HEK293 (cell line): ENCODE data around the gene CACUL1.

Source experiments
- CTCF ChIA-PET: fragments of 350-600 bp; formaldehyde crosslinking; extraction: SDS; loops from one replicate; lab custom pipeline; 2021; ENCODE audit warnings: antibody characterized with exemption; lab: Yijun Ruan, JAX
- POLR2A ChIA-PET: fragments of 300-600 bp; formaldehyde crosslinking; extraction: SDS; loops from one replicate; lab custom pipeline; 2020; ENCODE audit warnings: antibody characterized with exemption, inconsistent platforms; lab: Yijun Ruan, JAX
- H3K27ac ChIP-seq: fragments of 200-500 bp; sonication (Bioruptor generic); 2 replicates; pipeline ENCODE4 v1.5.1; 2014; ENCODE audit warnings: low read depth, low read length, control low read depth, inconsistent platforms; ENCODE audit errors: extremely low read depth
- H3K36me3 ChIP-seq, 2 experiments: fragments of 200-500 bp in 1 of 2; sonication (Bioruptor generic) in 1 of 2; 1 replicate in 1 of 2; 2 replicates in 1 of 2; pipeline ENCODE4 v1.5.1; 2014 to 2017; ENCODE audit warnings: inconsistent platforms in 2 of 2, low read length in 2 of 2; ENCODE audit not compliant: control insufficient read depth in 2 of 2, insufficient read depth in 1 of 2
- H3K4me1 ChIP-seq: fragments of 200-500 bp; sonication (Bioruptor generic); 2 replicates; pipeline ENCODE4 v1.5.1; 2014; ENCODE audit warnings: mild to moderate bottlenecking, low read length, inconsistent platforms; ENCODE audit not compliant: control insufficient read depth, insufficient read depth
- H3K4me3 ChIP-seq: 2 replicates; pipeline ENCODE4 v1.5.1; 2011; ENCODE audit warnings: low read depth, mild to moderate bottlenecking, control low read depth, low read length, moderate library complexity
- H3K9me3 ChIP-seq: fragments of 200-500 bp; sonication (Bioruptor generic); 2 replicates; pipeline ENCODE4 v1.5.1; 2014; ENCODE audit warnings: low read depth, low read length, inconsistent platforms; ENCODE audit not compliant: control insufficient read depth, insufficient read depth
- GLI2 ChIP-seq: fragments of 450-650 bp; formaldehyde crosslinking; IDR thresholded peaks from 2 replicates; pipeline ENCODE4; 2017; ENCODE audit warnings: missing biosample characterization, missing genetic modification characterization, low read depth, borderline replicate concordance
- MYNN ChIP-seq: fragments of 450-650 bp; formaldehyde crosslinking; IDR thresholded peaks from 2 replicates; pipeline ENCODE4 v1.5.1; 2016; ENCODE audit warnings: missing biosample characterization, missing genetic modification characterization, borderline replicate concordance
- PRDM10 ChIP-seq: fragments of 450-650 bp; formaldehyde crosslinking; IDR thresholded peaks from 2 replicates; pipeline ENCODE4 v1.5.1; 2016; ENCODE audit warnings: missing biosample characterization, missing genetic modification characterization
- PRDM6 ChIP-seq: fragments of 450-650 bp; formaldehyde crosslinking; IDR thresholded peaks from 2 replicates; pipeline ENCODE4 v1.5.1; 2017; ENCODE audit warnings: missing biosample characterization, missing genetic modification characterization
- SCRT2 ChIP-seq: fragments of 450-650 bp; formaldehyde crosslinking; IDR thresholded peaks from 2 replicates; pipeline ENCODE4 v1.5.1; 2016; ENCODE audit warnings: missing biosample characterization, missing genetic modification characterization
- TCF7L2 ChIP-seq: IDR thresholded peaks from 2 replicates; pipeline ENCODE4 v1.6.1; 2011; ENCODE audit warnings: low read depth, mild to moderate bottlenecking, inconsistent platforms, low read length, moderate library complexity, borderline replicate concordance
- TRIM28 ChIP-seq: IDR thresholded peaks from 2 replicates; pipeline ENCODE4 v1.6.1; 2011; ENCODE audit warnings: low read length, control low read depth, borderline replicate concordance
- ZBTB26 ChIP-seq: fragments of 450-650 bp; formaldehyde crosslinking; optimal IDR thresholded peaks from 2 replicates; pipeline ENCODE3; 2016; ENCODE audit warnings: missing biosample characterization, mild to moderate bottlenecking, missing genetic modification characterization
- ZBTB8A ChIP-seq: fragments of 450-650 bp; formaldehyde crosslinking; IDR thresholded peaks from 2 replicates; pipeline ENCODE4 v1.5.1; 2016; ENCODE audit warnings: missing biosample characterization, missing genetic modification characterization
- ZFHX2 ChIP-seq: fragments of 450-650 bp; formaldehyde crosslinking; conservative IDR thresholded peaks from 2 replicates; pipeline ENCODE4 v1.5.1; 2016; ENCODE audit warnings: missing biosample characterization, missing genetic modification characterization
- ZNF132 ChIP-seq: fragments of 450-650 bp; formaldehyde crosslinking; IDR thresholded peaks from 2 replicates; pipeline ENCODE4 v1.5.1; 2017; ENCODE audit warnings: missing biosample characterization, missing genetic modification characterization, borderline replicate concordance
- ZNF157 ChIP-seq: fragments of 450-650 bp; formaldehyde crosslinking; IDR thresholded peaks from 2 replicates; pipeline ENCODE4 v1.5.1; 2016; ENCODE audit warnings: missing biosample characterization, missing genetic modification characterization
- ZNF174 ChIP-seq: fragments of 450-650 bp; formaldehyde crosslinking; IDR thresholded peaks from 2 replicates; pipeline ENCODE4 v1.5.0; 2017; ENCODE audit warnings: missing biosample characterization, mild to moderate bottlenecking, missing genetic modification characterization
- ZNF211 ChIP-seq: fragments of 450-650 bp; formaldehyde crosslinking; IDR thresholded peaks from 2 replicates; pipeline ENCODE4 v1.5.1; 2016; ENCODE audit warnings: low read depth, missing biosample characterization, missing genetic modification characterization
- ZNF239 ChIP-seq: fragments of 450-650 bp; formaldehyde crosslinking; IDR thresholded peaks from 2 replicates; pipeline ENCODE4 v1.5.1; 2016; ENCODE audit warnings: missing biosample characterization, missing genetic modification characterization
- ZNF311 ChIP-seq: fragments of 450-650 bp; formaldehyde crosslinking; IDR thresholded peaks from 2 replicates; pipeline ENCODE4 v1.5.1; 2017; ENCODE audit warnings: missing biosample characterization, missing genetic modification characterization, borderline replicate concordance
- ZNF391 ChIP-seq: fragments of 450-650 bp; formaldehyde crosslinking; IDR thresholded peaks from 2 replicates; pipeline ENCODE4 v1.5.1; 2016; ENCODE audit warnings: low read depth, missing biosample characterization, missing genetic modification characterization, borderline replicate concordance
- ZNF48 ChIP-seq: fragments of 450-650 bp; formaldehyde crosslinking; IDR thresholded peaks from 2 replicates; pipeline ENCODE4 v1.5.1; 2016; ENCODE audit warnings: missing biosample characterization, missing genetic modification characterization
- ZNF530 ChIP-seq: fragments of 450-650 bp; formaldehyde crosslinking; IDR thresholded peaks from 2 replicates; pipeline ENCODE4 v1.5.1; 2016; ENCODE audit warnings: low read depth, missing biosample characterization, missing genetic modification characterization
- ZNF626 ChIP-seq: fragments of 450-650 bp; sonication (Bioruptor Pico); formaldehyde crosslinking; IDR thresholded peaks from 2 replicates; pipeline ENCODE4 v1.5.1; 2018; ENCODE audit warnings: missing biosample characterization, missing genetic modification characterization, inconsistent platforms
- ZNF830 ChIP-seq: fragments of 450-650 bp; IDR thresholded peaks from 2 replicates; pipeline ENCODE4 v1.5.0; 2018; ENCODE audit warnings: missing biosample characterization, missing genetic modification characterization, low read depth, mild to moderate bottlenecking, moderate library complexity
- TF ChIP-seq, protein P1 (sequence below): fragments of 450-650 bp; formaldehyde crosslinking; IDR thresholded peaks from 2 replicates; pipeline ENCODE4 v1.5.1; 2016; ENCODE audit warnings: missing biosample characterization, missing genetic modification characterization

The CACUL1 gene

GRCh38 chr10:118708571-118708970 is 46.2 kb downstream of the CACUL1 start (continued):
- TF ChIP-seq ZNF174 (no peak), TRIM28 (no peak), ZNF132 (no peak), MYNN (tag by site-specific recombination) (no peak), ZBTB26 (no peak), ZNF239 (no peak), PRDM6 (tag by site-specific recombination) (no peak)

GRCh38 chr10:118704711-118705110 is 50.1 kb downstream of the CACUL1 start:
- CTCF ChIA-PET = interaction anchor here (1.2 to 1.7 kb wide), 2 partner anchors 14 to 15 kb away, joined by 3 to 4 read pairs; no protein-coding TSS in a partner anchor
- TF ChIP-seq ZBTB8A (tag by site-specific recombination) = no peak
- TF ChIP-seq ZNF48 = no peak
- no peak for TF ChIP-seq ZNF211 (tag by site-specific recombination)
- TF ChIP-seq, protein P1, sequence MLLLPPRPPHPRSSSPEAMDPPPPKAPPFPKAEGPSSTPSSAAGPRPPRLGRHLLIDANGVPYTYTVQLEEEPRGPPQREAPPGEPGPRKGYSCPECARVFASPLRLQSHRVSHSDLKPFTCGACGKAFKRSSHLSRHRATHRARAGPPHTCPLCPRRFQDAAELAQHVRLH = no peak
- no peak for TF ChIP-seq ZNF626 (tag by site-specific recombination)
- TF ChIP-seq PRDM6 (tag by site-specific recombination) = no peak
- no peak for TF ChIP-seq PRDM10 (tag by site-specific recombination)
- TF ChIP-seq TCF7L2 = no peak
- TF ChIP-seq ZNF311 (tag by site-specific recombination) = no peak
- no peak for TF ChIP-seq ZNF530
- TF ChIP-seq ZNF391 (tag by site-specific recombination) = no peak
- no peak for TF ChIP-seq SCRT2 (tag by site-specific recombination)
- no peak for TF ChIP-seq GLI2 (tag by site-specific recombination)
- no peak for TF ChIP-seq ZNF157 (tag by site-specific recombination)
- TF ChIP-seq ZFHX2 (tag by site-specific recombination) = no peak
- no peak for TF ChIP-seq ZNF830 (tag by site-specific recombination)
- Histone ChIP-seq H3K36me3 (peaks cover 3 to 16% of the 10 kb centered on the region in 2 experiments; a peak in 2 of 3 replicates), H3K4me3 (no peak overlapping the region), H3K27ac (no peak overlapping the region), H3K9me3 (no peaks in the 10 kb centered on the region), H3K4me1 (no peaks in the 10 kb centered on the region)
- POLR2A ChIA-PET = no interaction called here
